K562 (cell line): ENCODE measurements around the gene VSIG10L. TPM values are rescaled to one million over a fixed set of nuclear protein-coding genes. Genes with fewer than 3 reads are reported as not detected.

ENCODE experiments used
- ATAC-seq: fragments of 200-7000 bp; cut with Tn5 transposase; 3 replicates; pipeline ENCODE4 v1.9.1; 2020; ENCODE audit warnings: moderate library complexity
- BruUV-seq: library from RNA; stranded (reverse); fragments of 400-500 nt; replicated peaks from 2 replicates; lab custom pipeline; 2021; lab: Mats Ljungman, UMichigan
- CTCF ChIA-PET: fragments of 300-600 bp; formaldehyde crosslinking; extraction: SDS; loops from one replicate; lab custom pipeline; 2021; ENCODE audit warnings: low intra/inter-chr PET ratio; lab: Yijun Ruan, JAX
- POLR2A ChIA-PET: fragments of 300-600, 350-650 bp; sonication (Branson Sonifier 250); formaldehyde crosslinking; extraction: SDS; loops from one replicate; lab custom pipeline; 2021; ENCODE audit warnings: antibody characterized with exemption, inconsistent platforms; lab: Yijun Ruan, JAX
- DNase-seq, 4 experiments: peaks; one replicate each; pipeline versions ENCODE4 v3.0.0 to v3.0.0-alpha.2; 2011 to 2018; ENCODE audit warnings: low spot score in 3 of 4, mixed read lengths in 3 of 4; ENCODE audit errors: extremely low read depth in 1 of 4
- FAIRE-seq: peaks from 2 replicates; lab custom pipeline; 2011; peaks lifted over from hg19 to GRCh38; lab: Jason Lieb, UNC
- H2AFZ ChIP-seq: 2 replicates; pipeline ENCODE4 v1.6.0; 2011; ENCODE audit warnings: low read depth, low read length, control low read depth, inconsistent platforms
- H3K27ac ChIP-seq: fragments of 200-600 bp; 3 replicates; pipeline ENCODE4 v1.8.0; 2011; ENCODE audit warnings: low read depth, mild to moderate bottlenecking, control low read depth, inconsistent platforms, low read length, moderate library complexity, mixed read lengths; ENCODE audit errors: extremely low read depth
- H3K27me3 ChIP-seq, 2 experiments: fragments of 300-600 bp in 1 of 2; 2 replicates in 1 of 2; 3 replicates in 1 of 2; pipeline versions ENCODE4 v1.6.0 to v1.8.0; 2011; ENCODE audit warnings: inconsistent platforms in 2 of 2, low read length in 2 of 2, mild to moderate bottlenecking in 1 of 2, mixed read lengths in 1 of 2, moderate library complexity in 1 of 2; ENCODE audit not compliant: control insufficient read depth in 2 of 2, insufficient read depth in 2 of 2
- H3K36me3 ChIP-seq: fragments of 300-600 bp; 3 replicates; pipeline ENCODE4 v1.8.0; 2011; ENCODE audit warnings: mild to moderate bottlenecking, low read length, inconsistent platforms; ENCODE audit not compliant: control insufficient read depth, insufficient read depth
- H3K4me1 ChIP-seq, 2 experiments: fragments of 200-600 bp in 1 of 2; replicated peaks in 1 of 2; 2 replicates in 1 of 2; 3 replicates in 1 of 2; pipeline versions ENCODE4 v1.5.1 to v1.8.0; 2011; ENCODE audit warnings: inconsistent platforms in 2 of 2, low read length in 2 of 2, mild to moderate bottlenecking in 1 of 2, mixed read lengths in 1 of 2, moderate library complexity in 1 of 2; ENCODE audit not compliant: control insufficient read depth in 2 of 2, insufficient read depth in 2 of 2
- H3K4me2 ChIP-seq: 2 replicates; pipeline ENCODE4 v1.6.1; 2011; ENCODE audit warnings: low read length, control low read depth, inconsistent platforms, mixed read lengths; ENCODE audit not compliant: insufficient read depth
- H3K4me3 ChIP-seq: fragments of 200-600 bp; sonication (generic), shearing (Covaris generic); 2 replicates; pipeline ENCODE4 v1.5.1; 2016; ENCODE audit warnings: control low read depth, inconsistent platforms
- H3K79me2 ChIP-seq: fragments of 200-600 bp; 3 replicates; pipeline ENCODE4 v1.8.0; 2011; ENCODE audit warnings: low read length, inconsistent platforms; ENCODE audit not compliant: control insufficient read depth, insufficient read depth
- H3K9ac ChIP-seq, 2 experiments: 2 replicates each; pipeline versions ENCODE4 v1.6.0 to v1.6.1; 2011; ENCODE audit warnings: low read depth in 2 of 2, low read length in 2 of 2, control low read depth in 1 of 2, inconsistent platforms in 1 of 2, mild to moderate bottlenecking in 1 of 2, mixed read lengths in 1 of 2; ENCODE audit not compliant: insufficient read depth in 1 of 2
- H3K9me1 ChIP-seq: one replicate; pipeline ENCODE4 v1.6.0; 2011; ENCODE audit warnings: inconsistent platforms, mild to moderate bottlenecking, low read length, moderate library complexity; ENCODE audit not compliant: control insufficient read depth, insufficient read depth
- H3K9me3 ChIP-seq: replicated peaks from 2 replicates; pipeline ENCODE4 v1.5.1; 2011; ENCODE audit warnings: low read depth, low read length, inconsistent platforms; ENCODE audit not compliant: control insufficient read depth, insufficient read depth
- H4K20me1 ChIP-seq: replicated peaks from 2 replicates; pipeline ENCODE4 v1.6.1; 2011; ENCODE audit warnings: low read length, inconsistent platforms, mixed read lengths; ENCODE audit not compliant: control insufficient read depth, insufficient read depth
- CREB1 ChIP-seq, 2 experiments: sonication (generic) in 1 of 2; formaldehyde crosslinking in 1 of 2; IDR thresholded peaks; 2 replicates each; pipeline versions ENCODE4 v1.6.1 to v1.8.0; 2012 to 2022; ENCODE audit warnings: inconsistent platforms in 1 of 2, mild to moderate bottlenecking in 1 of 2, missing genetic modification reagents in 1 of 2, moderate library complexity in 1 of 2
- EP400 ChIP-seq: fragments of 450-650 bp; IDR thresholded peaks from 2 replicates; pipeline ENCODE4 v1.6.1; 2017; ENCODE audit warnings: antibody characterized with exemption, mild to moderate bottlenecking, moderate library complexity
- IRF2 ChIP-seq: sonication (generic); formaldehyde crosslinking; IDR thresholded peaks from 2 replicates; pipeline ENCODE4 v1.8.1; 2022; ENCODE audit warnings: mild to moderate bottlenecking, missing genetic modification reagents
- MTA3 ChIP-seq: fragments of 450-650 bp; formaldehyde crosslinking; IDR thresholded peaks from 2 replicates; pipeline ENCODE4 v1.6.1; 2017; ENCODE audit warnings: mild to moderate bottlenecking, borderline replicate concordance
- PKNOX1 ChIP-seq: fragments of 450-650 bp; IDR thresholded peaks from 2 replicates; pipeline ENCODE4 v1.6.1; 2016
- RBFOX2 ChIP-seq: fragments of 200-400 bp; formaldehyde crosslinking; IDR thresholded peaks from 2 replicates; pipeline ENCODE4 v1.6.1; 2017; ENCODE audit warnings: low read depth, mild to moderate bottlenecking, low read length, moderate library complexity
- STAG1 ChIP-seq: sonication (generic); formaldehyde crosslinking; IDR thresholded peaks from 2 replicates; pipeline ENCODE4 v1.5.0; 2020; ENCODE audit warnings: missing genetic modification reagents, borderline replicate concordance
- ZNF398 ChIP-seq: fragments of 250-450 bp; sonication (Bioruptor Pico); IDR thresholded peaks from 2 replicates; pipeline ENCODE4 v1.8.0; 2021; ENCODE audit warnings: moderate library complexity, mild to moderate bottlenecking, inconsistent platforms
- ZNF584 ChIP-seq: fragments of 200-800 bp; sonication (Bioruptor generic); IDR thresholded peaks from 2 replicates; pipeline ENCODE4 v1.6.1; 2016; ENCODE audit warnings: low read depth, mild to moderate bottlenecking, missing genetic modification characterization, missing compliant biosample characterization
- WGBS: fragments of 100-300 bp; shearing (Covaris generic); methylation state at CpG from one replicate; pipeline ENCODE4 v1.1.6; 2016; ENCODE audit warnings: low coverage, mixed read lengths; ENCODE audit not compliant: insufficient coverage; ENCODE audit errors: missing lambda C conversion rate; 5-methylcytosine and 5-hydroxymethylcytosine counted together
- in situ Hi-C: fragments of 300-500 bp; cut with MboI; formaldehyde crosslinking; loops from 4 replicates; pipeline ENCODE4 v1.15.0; 2018; ENCODE audit warnings: inconsistent platforms, mixed read lengths
- intact Hi-C: fragments of 100-400 bp; cut with micrococcal nuclease; formaldehyde crosslinking; loops from 2 replicates; pipeline ENCODE4 v1.14.2; 2022
- polyA plus RNA-seq, 8 experiments: library from polyadenylated mRNA; depleted of rRNA in 4 of 8; stranded (reverse) in 5 of 8; unstranded in 3 of 8; fragments of >200 nt; fragmentation: Nextera tagmentation in 2 of 8; fragmentation: Illumina TruSeq in 1 of 8; extraction: Ambion mirVana in 2 of 8; extraction: Trizol in 1 of 8; gene quantifications; 2 replicates each; pipeline versions ENCODE4 v1.2.1 to v1.2.3, GENCODE V29; 2011 to 2014; ENCODE audit warnings: inconsistent platforms in 1 of 8, missing spikeins in 1 of 8
- total RNA-seq, 7 experiments: library from RNA; depleted of rRNA in 6 of 7; stranded (reverse); fragments of >200 nt in 6 of 7; fragmentation: Illumina TruSeq in 2 of 7; extraction: Trizol in 2 of 7; gene quantifications; 2 replicates each; pipeline versions ENCODE4 v1.2.1 to v1.2.3, GENCODE V29; 2011 to 2021; ENCODE audit warnings: low replicate concordance in 1 of 7

Gene VSIG10L
- total and polyA plus RNA-seq, 9 of the 15 experiments (the other 6 are each of a cell fraction or from before 2014, with no cell fraction given): 1.1 to 7.6 (median 2.2) TPM

- BruUV-seq: no TSS peak
- H3K27me3 ChIP-seq: no peaks in the 10 kb centered on the region
- in situ Hi-C loops: no loop called here
- peaks cover 21 to 32% of the 10 kb centered on the region in 2 experiments for H3K4me1 ChIP-seq
- intact Hi-C loops: no loop called here
- peaks cover 39% of the 10 kb centered on the region for H3K79me2 ChIP-seq
- H2AFZ ChIP-seq: no peak overlapping the region
- no peak for TF ChIP-seq CREB1 (IDR thresholded peaks at IDR 0.05)
- TF ChIP-seq CREB1 (CRISPR knock-in tag; IDR thresholded peaks at IDR 0.05): no peak
- TF ChIP-seq EP400: no peak
- TF ChIP-seq IRF2 (CRISPR knock-in tag): no peak
- no peak for TF ChIP-seq PKNOX1
- TF ChIP-seq MTA3: no peak
- TF ChIP-seq ZNF584 (CRISPR knock-in tag): no peak
- no peak for TF ChIP-seq STAG1
- peak; percentile 21; the same call in 1 of the 2 replicates for TF ChIP-seq RBFOX2
- TF ChIP-seq ZNF398 (CRISPR knock-in tag): no peak
- ChIA-PET POLR2A (interaction anchor here (2.5 kb wide), 1 partner anchor 10 kb away, joined by 10 read pairs; no protein-coding TSS in a partner anchor), CTCF (no interaction called here)
- H3K27ac ChIP-seq: no peak overlapping the region
- no peak overlapping the region for H3K4me2 ChIP-seq
- H3K9ac ChIP-seq: no peak overlapping the region
- no peak for DNase-seq
- no peaks in the 10 kb centered on the region for H3K9me1 ChIP-seq
- peaks cover 5% of the 10 kb centered on the region; the same call in 2 of the 3 replicates for H3K36me3 ChIP-seq
- H4K20me1 ChIP-seq: no peaks in the 10 kb centered on the region
- 75% methylated on average over 13 of the region's 13 CpGs for WGBS
- no peaks in the 10 kb centered on the region for H3K9me3 ChIP-seq
- no peak for FAIRE-seq
- H3K4me3 ChIP-seq: no peak overlapping the region
- ATAC-seq: no peak
Observed at GRCh38 chr19:51361239-51361638, 19.3 kb upstream of the VSIG10L start.
